Tongue (tissue), 2 donors: ENCODE measurements around the gene ERCC4. TPM values are rescaled to one million over a fixed set of nuclear protein-coding genes. Genes with fewer than 3 reads are reported as not detected.

Experiments used
- DNase-seq: peaks from one replicate; pipeline ENCODE4 v3.0.0-alpha.2; 2015
- total RNA-seq: library from RNA; depleted of rRNA; stranded (reverse); fragments of >200 nt; gene quantifications from one replicate; pipeline ENCODE4 v1.2.3, GENCODE V29; 2014

The ERCC4 gene
- total RNA-seq, 1 donor from 2014 or later: 8.6 TPM

GRCh38 chr16:13911306-13911705 lies 8.6 kb upstream of the ERCC4 start:
- no peak for DNase-seq

- no peak for DNase-seq
Observed at GRCh38 chr16:13911871-13912270, 8.1 kb upstream of the ERCC4 start.

GRCh38 chr16:13912891-13913290 lies 7.1 kb upstream of the ERCC4 start:
- no peak for DNase-seq

GRCh38 chr16:13913374-13914292 lies 6.3 kb upstream of the ERCC4 start:
- DNase-seq: peak; percentile 38

- no peak for DNase-seq
Observed at GRCh38 chr16:13915033-13915635, 4.8 kb upstream of the ERCC4 start.

GRCh38 chr16:13919330-13919682 lies 648 bp upstream of the ERCC4 start:
- peak; percentile 65 for DNase-seq

- DNase-seq: no peak
Observed at GRCh38 chr16:13920510-13920818, 510 bp downstream of the ERCC4 start.

GRCh38 chr16:13921328-13921727 lies 1.4 kb downstream of the ERCC4 start:
- DNase-seq: no peak

GRCh38 chr16:13923703-13924298 lies 3.8 kb downstream of the ERCC4 start:
- DNase-seq: peak; percentile 74

GRCh38 chr16:13926464-13926863 lies 6.5 kb downstream of the ERCC4 start:
- DNase-seq: no peak

GRCh38 chr16:13926891-13927290 lies 6.9 kb downstream of the ERCC4 start:
- no peak for DNase-seq

GRCh38 chr16:13928646-13929045 lies 8.7 kb downstream of the ERCC4 start:
- no peak for DNase-seq

- no peak for DNase-seq
Observed at GRCh38 chr16:13931845-13932244, 11.9 kb downstream of the ERCC4 start.

GRCh38 chr16:13935408-13935807 lies 15.5 kb downstream of the ERCC4 start:
- DNase-seq: no peak

- no peak for DNase-seq
Observed at GRCh38 chr16:13936155-13936554, 16.2 kb downstream of the ERCC4 start.

GRCh38 chr16:13936596-13937081 lies 16.7 kb downstream of the ERCC4 start:
- no peak for DNase-seq

- no peak for DNase-seq
Observed at GRCh38 chr16:13937411-13937810, 17.5 kb downstream of the ERCC4 start.

GRCh38 chr16:13938480-13938879 lies 18.5 kb downstream of the ERCC4 start:
- no peak for DNase-seq

- no peak for DNase-seq
Observed at GRCh38 chr16:13939821-13940220, 19.9 kb downstream of the ERCC4 start.

GRCh38 chr16:13940397-13940933 lies 20.5 kb downstream of the ERCC4 start:
- DNase-seq: no peak

GRCh38 chr16:13944816-13945215 lies 24.9 kb downstream of the ERCC4 start:
- DNase-seq: no peak

- DNase-seq: no peak
Observed at GRCh38 chr16:13945744-13946485, 26.0 kb downstream of the ERCC4 start.
